Neuronal stem cell (in vitro differentiated cells): ENCODE results near the gene HSF2BP.

ENCODE experiments used
- DNase-seq: peaks from one replicate; pipeline ENCODE4 v3.0.0-alpha.2; 2013; ENCODE audit warnings: low spot score
- H2AFZ ChIP-seq: one replicate; pipeline ENCODE4 v1.6.1; 2013; ENCODE audit warnings: mild to moderate bottlenecking, low read length, inconsistent platforms
- H2AK5ac ChIP-seq: 2 replicates; pipeline ENCODE4 v1.6.1; 2013; ENCODE audit warnings: low read depth, mild to moderate bottlenecking, inconsistent platforms, low read length, moderate library complexity, mixed read lengths
- H2BK120ac ChIP-seq: 2 replicates; pipeline ENCODE4 v1.6.1; 2013; ENCODE audit warnings: low read depth, mild to moderate bottlenecking, inconsistent platforms, low read length, moderate library complexity, mixed read lengths
- H2BK12ac ChIP-seq: one replicate; pipeline ENCODE4 v1.6.1; 2013; ENCODE audit warnings: low read length, inconsistent platforms
- H2BK15ac ChIP-seq: 2 replicates; pipeline ENCODE4 v1.6.1; 2013; ENCODE audit warnings: mild to moderate bottlenecking, low read length, inconsistent platforms, mixed read lengths
- H2BK5ac ChIP-seq: one replicate; pipeline ENCODE4 v1.6.1; 2013; ENCODE audit warnings: inconsistent platforms, mild to moderate bottlenecking, low read length, moderate library complexity
- H3K14ac ChIP-seq: one replicate; pipeline ENCODE4 v1.6.1; 2013; ENCODE audit warnings: low read length, inconsistent platforms
- H3K18ac ChIP-seq: 2 replicates; pipeline ENCODE4 v1.6.1; 2013; ENCODE audit warnings: low read length, inconsistent platforms
- H3K23ac ChIP-seq: 2 replicates; pipeline ENCODE4 v1.6.1; 2013; ENCODE audit warnings: low read depth, mild to moderate bottlenecking, mixed read lengths, low read length, inconsistent platforms; ENCODE audit not compliant: poor library complexity
- H3K27ac ChIP-seq: replicated peaks from 3 replicates; pipeline ENCODE4 v1.5.1; 2013; ENCODE audit warnings: low read length, inconsistent platforms
- H3K27me3 ChIP-seq, 3 experiments: 2 replicates each; pipeline ENCODE4 v1.6.1; 2013; ENCODE audit warnings: low read length in 3 of 3, mild to moderate bottlenecking in 2 of 3, inconsistent platforms in 1 of 3, low read depth in 1 of 3, mixed read lengths in 1 of 3, moderate library complexity in 1 of 3; ENCODE audit not compliant: control insufficient read depth in 3 of 3, insufficient read depth in 3 of 3
- H3K36me3 ChIP-seq, 2 donors: replicated peaks in 1 of 2; 2 replicates each; pipeline ENCODE4 v1.6.1; 2013; ENCODE audit warnings: low read length in 2 of 2; ENCODE audit not compliant: control insufficient read depth in 2 of 2, insufficient read depth in 2 of 2
- H3K4ac ChIP-seq: 2 replicates; pipeline ENCODE4 v1.6.1; 2013; ENCODE audit warnings: inconsistent platforms, mild to moderate bottlenecking, low read length, moderate library complexity
- H3K4me1 ChIP-seq, 2 donors: 1 replicate in 1 of 2; 2 replicates in 1 of 2; pipeline ENCODE4 v1.6.1; 2013; ENCODE audit warnings: low read length in 2 of 2, low read depth in 1 of 2; ENCODE audit not compliant: control insufficient read depth in 2 of 2, insufficient read depth in 1 of 2
- H3K4me2 ChIP-seq: one replicate; pipeline ENCODE4 v1.6.1; 2013; ENCODE audit warnings: mild to moderate bottlenecking, low read length, inconsistent platforms; ENCODE audit not compliant: insufficient read depth, poor library complexity, severe bottlenecking
- H3K4me3 ChIP-seq, 2 donors: 2 replicates each; pipeline ENCODE4 v1.5.1; 2013; ENCODE audit warnings: low read length in 2 of 2, mild to moderate bottlenecking in 2 of 2, inconsistent platforms in 1 of 2, moderate library complexity in 1 of 2
- H3K79me1 ChIP-seq: one replicate; pipeline ENCODE4 v1.6.1; 2013; ENCODE audit warnings: low read depth, mild to moderate bottlenecking, inconsistent platforms, low read length, moderate library complexity
- H3K9ac ChIP-seq: one replicate; pipeline ENCODE4 v1.6.1; 2013; ENCODE audit warnings: mild to moderate bottlenecking, low read depth, low read length, inconsistent platforms; ENCODE audit not compliant: poor library complexity
- H3K9me3 ChIP-seq, 2 donors: replicated peaks in 1 of 2; 2 replicates each; pipeline versions ENCODE3 to v1.6.1; 2013; ENCODE audit warnings: low read length in 2 of 2, mild to moderate bottlenecking in 2 of 2, inconsistent platforms in 1 of 2, low read depth in 1 of 2, mixed read lengths in 1 of 2, moderate library complexity in 1 of 2; ENCODE audit not compliant: control insufficient read depth in 2 of 2, insufficient read depth in 1 of 2
- H4K8ac ChIP-seq: one replicate; pipeline ENCODE4 v1.6.1; 2013; ENCODE audit warnings: low read depth, mild to moderate bottlenecking, inconsistent platforms, low read length, moderate library complexity
- H4K91ac ChIP-seq: one replicate; pipeline ENCODE4 v1.6.1; 2013; ENCODE audit warnings: low read length, low read depth, mild to moderate bottlenecking, inconsistent platforms; ENCODE audit not compliant: poor library complexity
- WGBS, 2 donors: extraction: QIAGEN DNeasy Blood & Tissue Kit; methylation state at CpG; one replicate each; pipeline ENCODE4 v1.1.7; 2013; ENCODE audit warnings: missing lambda C conversion rate in 2 of 2, mixed read lengths in 1 of 2; ENCODE audit not compliant: insufficient read length in 2 of 2, insufficient replicate concordance in 1 of 2; ENCODE audit errors: extremely low coverage in 2 of 2; 5-methylcytosine and 5-hydroxymethylcytosine counted together

The HSF2BP gene

GRCh38 chr21:43669828-43670605, 10.7 kb upstream of the HSF2BP start:
- no peak overlapping the region for H2BK15ac ChIP-seq
- H2AK5ac ChIP-seq: no peak overlapping the region
- H3K27ac ChIP-seq: no peak overlapping the region
- no peak overlapping the region for H4K8ac ChIP-seq
- H3K27me3 ChIP-seq: no peaks in the 10 kb centered on the region
- H2BK120ac ChIP-seq: no peak overlapping the region
- no peak overlapping the region for H3K4me2 ChIP-seq
- H3K4me3 ChIP-seq: no peak overlapping the region
- H3K4me1 ChIP-seq: no peaks in the 10 kb centered on the region
- no peak for DNase-seq
- H2BK5ac ChIP-seq: no peak overlapping the region
- H3K4ac ChIP-seq: no peak overlapping the region
- peaks cover 0 to 9% of the 10 kb centered on the region in 2 donors for H3K9me3 ChIP-seq
- peaks cover 2% of the 10 kb centered on the region for H3K79me1 ChIP-seq
- WGBS, 2 donors: no CpG with 5 or more reads among the region's 20 CpGs
- H3K36me3 ChIP-seq: peaks cover 27 to 85% of the 10 kb centered on the region in 2 donors
- no peak overlapping the region for H4K91ac ChIP-seq
- no peak overlapping the region for H3K18ac ChIP-seq
- H3K23ac ChIP-seq: no peak overlapping the region
- H2AFZ ChIP-seq: no peak overlapping the region
- no peak overlapping the region for H3K14ac ChIP-seq
- H3K9ac ChIP-seq: no peak overlapping the region
- no peak overlapping the region for H2BK12ac ChIP-seq

- Histone ChIP-seq H2AFZ (no peak overlapping the region), H2BK120ac (no peak overlapping the region), H2BK5ac (no peak overlapping the region), H4K8ac (no peak overlapping the region), H2AK5ac (no peak overlapping the region), H2BK15ac (no peak overlapping the region), H3K9ac (no peak overlapping the region), H3K14ac (no peak overlapping the region), H2BK12ac (no peak overlapping the region), H3K36me3 (peaks cover 25 to 87% of the 10 kb centered on the region in 2 donors), H3K4ac (no peak overlapping the region), H3K4me3 (no peak overlapping the region), H3K23ac (no peak overlapping the region), H3K4me2 (no peak overlapping the region), H3K79me1 (peaks cover 2% of the 10 kb centered on the region), H3K27ac (no peak overlapping the region), H3K27me3 (no peaks in the 10 kb centered on the region), H3K4me1 (no peaks in the 10 kb centered on the region), H3K18ac (no peak overlapping the region), H4K91ac (no peak overlapping the region), H3K9me3 (peaks cover 0 to 13% of the 10 kb centered on the region in 2 donors)
- no CpG with 5 or more reads among the region's 7 CpGs for whole genome bisulfite sequencing, 2 donors
- DNase-seq: no peak
Measured at GRCh38 chr21:43667191-43667904, 8.1 kb upstream of the HSF2BP start.

GRCh38 chr21:43665879-43666278, 6.6 kb upstream of the HSF2BP start:
- Histone ChIP-seq H3K23ac (no peak overlapping the region), H3K9me3 (peaks cover 0 to 13% of the 10 kb centered on the region in 2 donors), H2BK5ac (no peak overlapping the region), H2BK15ac (no peak overlapping the region), H3K27ac (no peak overlapping the region), H3K4me3 (no peak overlapping the region), H3K27me3 (no peaks in the 10 kb centered on the region), H3K14ac (no peak overlapping the region), H3K79me1 (peaks cover 2% of the 10 kb centered on the region), H3K4me2 (no peak overlapping the region), H2BK12ac (no peak overlapping the region), H3K4ac (no peak overlapping the region), H2AK5ac (no peak overlapping the region), H2BK120ac (no peak overlapping the region), H4K8ac (no peak overlapping the region), H3K36me3 (peaks cover 20 to 86% of the 10 kb centered on the region in 2 donors), H3K18ac (no peak overlapping the region), H3K9ac (no peak overlapping the region), H4K91ac (no peak overlapping the region), H3K4me1 (peaks cover 0 to 2% of the 10 kb centered on the region in 2 donors), H2AFZ (no peak overlapping the region)
- no CpG with 5 or more reads among the region's 4 CpGs for WGBS, 2 donors
- DNase-seq: no peak

GRCh38 chr21:43664358-43664757, 5.1 kb upstream of the HSF2BP start:
- H3K4me2 ChIP-seq: no peak overlapping the region

More at GRCh38 chr21:43664358-43664757, 5.1 kb upstream of the HSF2BP start:
- Histone ChIP-seq H2AFZ (no peak overlapping the region), H3K9ac (no peak overlapping the region), H3K27ac (no peak overlapping the region), H3K23ac (no peak overlapping the region), H2BK5ac (no peak overlapping the region), H3K4me1 (peaks cover 3 to 6% of the 10 kb centered on the region in 2 donors), H2BK12ac (no peak overlapping the region), H2BK120ac (no peak overlapping the region), H3K18ac (no peak overlapping the region), H4K8ac (no peak overlapping the region), H3K79me1 (peaks cover 8% of the 10 kb centered on the region), H2BK15ac (no peak overlapping the region), H3K4ac (no peak overlapping the region), H4K91ac (no peak overlapping the region), H3K4me3 (no peak overlapping the region), H3K36me3 (peaks cover 15 to 71% of the 10 kb centered on the region in 2 donors), H3K14ac (no peak overlapping the region), H2AK5ac (no peak overlapping the region), H3K9me3 (peaks cover 0 to 13% of the 10 kb centered on the region in 2 donors), H3K27me3 (no peaks in the 10 kb centered on the region)
- no CpG with 5 or more reads among the region's 4 CpGs for WGBS, 2 donors
- DNase-seq: no peak
